Liver (tissue), 3 donors: ENCODE results near the gene TBCCD1.

Experiments
- GABPA ChIP-seq, 2 donors: IDR thresholded peaks in 1 of 2; conservative IDR thresholded peaks in 1 of 2; 2 replicates each; pipeline ENCODE4 v1.6.1; 2016; ENCODE audit warnings: antibody characterized with exemption in 2 of 2, mild to moderate bottlenecking in 1 of 2, moderate library complexity in 1 of 2
- RAD21 ChIP-seq, 2 donors: IDR thresholded peaks; 2 replicates each; pipeline ENCODE4 v1.6.1; 2016; ENCODE audit warnings: antibody characterized with exemption in 2 of 2, mild to moderate bottlenecking in 2 of 2
- TAF1 ChIP-seq: conservative IDR thresholded peaks from 2 replicates; pipeline ENCODE4 v1.6.1; 2016; ENCODE audit warnings: antibody characterized with exemption, mild to moderate bottlenecking
- TF ChIP-seq, protein P1 (sequence below): fragments of 150-350 bp; IDR thresholded peaks from 2 replicates; pipeline ENCODE4 v1.5.1; 2017; ENCODE audit warnings: improper control_type of control experiment, low read depth, low read length; ENCODE audit not compliant: missing input control
- donor health status: healthy.
- donor health status: healthy.

DNA sequence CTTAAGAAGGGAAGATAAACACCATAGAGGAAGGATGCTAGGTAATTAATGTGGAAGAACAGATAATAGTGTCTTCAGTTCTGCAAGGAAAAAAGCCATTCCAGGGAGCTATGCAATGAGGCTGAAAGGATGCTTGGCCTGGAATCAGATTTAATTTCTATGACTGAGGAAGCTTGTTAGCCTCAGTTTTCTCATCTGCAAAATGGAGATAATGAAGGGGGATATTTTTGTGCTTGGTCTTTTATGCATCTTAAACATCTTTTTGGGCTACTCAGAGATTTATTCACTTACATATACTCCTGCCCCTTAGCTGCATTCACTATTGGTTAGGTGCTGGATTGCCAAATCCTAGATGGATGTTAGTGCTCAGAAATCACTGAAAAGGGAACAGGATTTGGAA, 20.0 kb upstream of the TBCCD1 start:
- TF ChIP-seq, protein P1, sequence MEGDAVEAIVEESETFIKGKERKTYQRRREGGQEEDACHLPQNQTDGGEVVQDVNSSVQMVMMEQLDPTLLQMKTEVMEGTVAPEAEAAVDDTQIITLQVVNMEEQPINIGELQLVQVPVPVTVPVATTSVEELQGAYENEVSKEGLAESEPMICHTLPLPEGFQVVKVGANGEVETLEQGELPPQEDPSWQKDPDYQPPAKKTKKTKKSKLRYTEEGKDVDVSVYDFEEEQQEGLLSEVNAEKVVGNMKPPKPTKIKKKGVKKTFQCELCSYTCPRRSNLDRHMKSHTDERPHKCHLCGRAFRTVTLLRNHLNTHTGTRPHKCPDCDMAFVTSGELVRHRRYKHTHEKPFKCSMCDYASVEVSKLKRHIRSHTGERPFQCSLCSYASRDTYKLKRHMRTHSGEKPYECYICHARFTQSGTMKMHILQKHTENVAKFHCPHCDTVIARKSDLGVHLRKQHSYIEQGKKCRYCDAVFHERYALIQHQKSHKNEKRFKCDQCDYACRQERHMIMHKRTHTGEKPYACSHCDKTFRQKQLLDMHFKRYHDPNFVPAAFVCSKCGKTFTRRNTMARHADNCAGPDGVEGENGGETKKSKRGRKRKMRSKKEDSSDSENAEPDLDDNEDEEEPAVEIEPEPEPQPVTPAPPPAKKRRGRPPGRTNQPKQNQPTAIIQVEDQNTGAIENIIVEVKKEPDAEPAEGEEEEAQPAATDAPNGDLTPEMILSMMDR, result no peak
- TF ChIP-seq TAF1, result no peak
- no peak for TF ChIP-seq GABPA (IDR thresholded peaks at IDR 0.05 in 1 of 2, conservative IDR thresholded peaks at IDR 0.05 in 1 of 2)
- TF ChIP-seq RAD21 (IDR thresholded peaks at IDR 0.05), result no peak
